Amniotic epithelial cell (primary cell): Measurements from ENCODE around the gene CDCA7L.
A peak's percentile ranks its signal among the peaks of the same experiment; 100 is the strongest.

Experiments
- DNase-seq: peaks from one replicate; pipeline ENCODE4 v3.0.0-alpha.2; 2010; ENCODE audit warnings: low read depth

CDCA7L gene

GRCh38 chr7:21945454-21946221, at the start of gene CDCA7L:
TSS of gene CDCA7L (minus strand) at chr7:21945899. CDS start at chr7:21945804, 95 bp downstream.
- peak; percentile 70 for DNase-seq

GRCh38 chr7:21986096-21986495, 40.4 kb upstream of the CDCA7L start:
- DNase-seq, result no peak

GRCh38 chr7:21984042-21984441, 38.3 kb upstream of the CDCA7L start:
- no peak for DNase-seq

- no peak for DNase-seq
Observed at GRCh38 chr7:21983056-21983455, 37.4 kb upstream of the CDCA7L start.

- no peak for DNase-seq
Observed at GRCh38 chr7:21981524-21981923, 35.8 kb upstream of the CDCA7L start.

GRCh38 chr7:21980926-21981500, 35.3 kb upstream of the CDCA7L start:
- DNase-seq, result no peak

- DNase-seq, result no peak
Observed at GRCh38 chr7:21972397-21972784, 26.7 kb upstream of the CDCA7L start.

- no peak for DNase-seq
Observed at GRCh38 chr7:21971780-21972396, 26.2 kb upstream of the CDCA7L start.

GRCh38 chr7:21969822-21970221, 24.1 kb upstream of the CDCA7L start:
- no peak for DNase-seq

- no peak for DNase-seq
Observed at GRCh38 chr7:21967598-21968003, 21.9 kb upstream of the CDCA7L start.

GRCh38 chr7:21966271-21966670, 20.6 kb upstream of the CDCA7L start:
- DNase-seq, result no peak

GRCh38 chr7:21965291-21965690, 19.6 kb upstream of the CDCA7L start:
- peak; percentile 51 for DNase-seq

- DNase-seq, result no peak
Observed at GRCh38 chr7:21962677-21963076, 17.0 kb upstream of the CDCA7L start.

GRCh38 chr7:21960922-21961321, 15.2 kb upstream of the CDCA7L start:
- DNase-seq, result peak; percentile 78

GRCh38 chr7:21959387-21959776, 13.7 kb upstream of the CDCA7L start:
- no peak for DNase-seq

- DNase-seq, result no peak
Observed at GRCh38 chr7:21953781-21954180, 8.1 kb upstream of the CDCA7L start.

- DNase-seq, result peak; percentile 76
Observed at GRCh38 chr7:21948887-21949540, 3.3 kb upstream of the CDCA7L start.

GRCh38 chr7:21948364-21948763, 2.7 kb upstream of the CDCA7L start:
- DNase-seq, result peak; percentile 61

- peak; percentile 43 for DNase-seq
Observed at GRCh38 chr7:21947946-21948345, 2.2 kb upstream of the CDCA7L start.

GRCh38 chr7:21947056-21947455, 1.4 kb upstream of the CDCA7L start:
- DNase-seq, result no peak

GRCh38 chr7:21946222-21946709, 567 bp upstream of the CDCA7L start:
- DNase-seq, result no peak

- DNase-seq, result peak; percentile 45
Observed at GRCh38 chr7:21944616-21945453, 864 bp downstream of the CDCA7L start.
